DOHH2 (cell line): ENCODE data around the gene C11orf71.

ENCODE experiments used
- EZH2phosphoT487 ChIP-seq: fragments of 200-600 bp; sonication (generic); IDR thresholded peaks from 2 replicates; pipeline ENCODE4 v1.6.1; 2017; ENCODE audit warnings: borderline replicate concordance, mild to moderate bottlenecking, antibody characterized with exemption, low read length, moderate library complexity, mixed read lengths
- TF ChIP-seq, protein P1 (sequence below): fragments of 200-600 bp; sonication (generic); IDR thresholded peaks from one replicate; pipeline ENCODE4 v1.5.1; 2014; ENCODE audit warnings: antibody characterized with exemption, mild to moderate bottlenecking, low read depth, low read length; ENCODE audit not compliant: poor library complexity, severe bottlenecking

- TF ChIP-seq, protein P1, sequence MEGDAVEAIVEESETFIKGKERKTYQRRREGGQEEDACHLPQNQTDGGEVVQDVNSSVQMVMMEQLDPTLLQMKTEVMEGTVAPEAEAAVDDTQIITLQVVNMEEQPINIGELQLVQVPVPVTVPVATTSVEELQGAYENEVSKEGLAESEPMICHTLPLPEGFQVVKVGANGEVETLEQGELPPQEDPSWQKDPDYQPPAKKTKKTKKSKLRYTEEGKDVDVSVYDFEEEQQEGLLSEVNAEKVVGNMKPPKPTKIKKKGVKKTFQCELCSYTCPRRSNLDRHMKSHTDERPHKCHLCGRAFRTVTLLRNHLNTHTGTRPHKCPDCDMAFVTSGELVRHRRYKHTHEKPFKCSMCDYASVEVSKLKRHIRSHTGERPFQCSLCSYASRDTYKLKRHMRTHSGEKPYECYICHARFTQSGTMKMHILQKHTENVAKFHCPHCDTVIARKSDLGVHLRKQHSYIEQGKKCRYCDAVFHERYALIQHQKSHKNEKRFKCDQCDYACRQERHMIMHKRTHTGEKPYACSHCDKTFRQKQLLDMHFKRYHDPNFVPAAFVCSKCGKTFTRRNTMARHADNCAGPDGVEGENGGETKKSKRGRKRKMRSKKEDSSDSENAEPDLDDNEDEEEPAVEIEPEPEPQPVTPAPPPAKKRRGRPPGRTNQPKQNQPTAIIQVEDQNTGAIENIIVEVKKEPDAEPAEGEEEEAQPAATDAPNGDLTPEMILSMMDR, result no peak
- TF ChIP-seq EZH2phosphoT487, result no peak
Measured at GRCh38 chr11:114412946-114413345, 12.6 kb upstream of the C11orf71 start.
